H1 (cell line): Measurements from ENCODE around the gene LIG1. TPM values are rescaled to one million over a fixed set of nuclear protein-coding genes. Genes with fewer than 3 reads are reported as not detected.

ENCODE experiments used
- CTCF ChIA-PET: fragments of 300-600 bp; sonication (Branson Sonifier 250); formaldehyde crosslinking; loops from one replicate; lab custom pipeline; 2021; ENCODE audit not compliant: partially characterized antibody; lab: Charles Lee
- POLR2A ChIA-PET: fragments of 300-600 bp; sonication (Branson Sonifier 250); formaldehyde crosslinking; loops from one replicate; lab custom pipeline; 2021; ENCODE audit warnings: inconsistent platforms; ENCODE audit not compliant: partially characterized antibody; lab: Charles Lee
- DNase-seq, 2 experiments: peaks; one replicate each; pipeline versions ENCODE4 v3.0.0 to v3.0.0-alpha.2; 2010 to 2022; ENCODE audit warnings: low spot score in 2 of 2, low read depth in 1 of 2, mixed read lengths in 1 of 2
- FAIRE-seq: peaks from 2 replicates; lab custom pipeline; 2011; peaks lifted over from hg19 to GRCh38; lab: Jason Lieb, UNC
- H2AFZ ChIP-seq: 2 replicates; pipeline ENCODE4 v1.8.1; 2012; ENCODE audit warnings: low read length, inconsistent platforms
- H2AK5ac ChIP-seq: 2 replicates; pipeline ENCODE4 v1.6.1; 2013; ENCODE audit warnings: low read depth, low read length
- H2BK120ac ChIP-seq: replicated peaks from 2 replicates; pipeline ENCODE3; 2013; ENCODE audit warnings: low read depth, low read length, inconsistent platforms
- H2BK12ac ChIP-seq: 2 replicates; pipeline ENCODE4 v1.6.1; 2013; ENCODE audit warnings: low read depth, low read length
- H2BK15ac ChIP-seq: 2 replicates; pipeline ENCODE4 v1.6.1; 2013; ENCODE audit warnings: low read length
- H2BK20ac ChIP-seq: 2 replicates; pipeline ENCODE4 v1.6.1; 2013; ENCODE audit warnings: low read length
- H2BK5ac ChIP-seq: 2 replicates; pipeline ENCODE4 v1.6.1; 2013; ENCODE audit warnings: low read depth, low read length
- H3K14ac ChIP-seq: 2 replicates; pipeline ENCODE4 v1.6.1; 2013; ENCODE audit warnings: inconsistent platforms; ENCODE audit not compliant: insufficient read length
- H3K18ac ChIP-seq: 2 replicates; pipeline ENCODE4 v1.6.1; 2013; ENCODE audit warnings: low read length; ENCODE audit errors: extremely low read depth
- H3K23ac ChIP-seq: 2 replicates; pipeline ENCODE4 v1.6.1; 2013; ENCODE audit warnings: inconsistent platforms; ENCODE audit not compliant: insufficient read length
- H3K23me2 ChIP-seq: 2 replicates; pipeline ENCODE4 v1.6.1; 2013; ENCODE audit warnings: low read depth, low read length
- H3K27ac ChIP-seq: 2 replicates; pipeline ENCODE4 v1.6.1; 2011; ENCODE audit warnings: low read depth, low read length, inconsistent platforms
- H3K27me3 ChIP-seq, 4 experiments: replicated peaks in 1 of 4; 1 replicate in 1 of 4; 2 replicates in 3 of 4; pipeline versions ENCODE4 v1.6.1 to v1.8.1; 2011 to 2013; ENCODE audit warnings: low read length in 3 of 4, mild to moderate bottlenecking in 3 of 4, inconsistent platforms in 2 of 4, mixed read lengths in 2 of 4, moderate library complexity in 1 of 4; ENCODE audit not compliant: control insufficient read depth in 3 of 4, insufficient read depth in 3 of 4; ENCODE audit errors: extremely low read depth in 1 of 4
- H3K36me3 ChIP-seq, 4 experiments: 2 replicates each; pipeline versions ENCODE4 v1.6.1 to v1.8.1; 2011 to 2013; ENCODE audit warnings: mild to moderate bottlenecking in 4 of 4, low read length in 3 of 4, moderate library complexity in 2 of 4, control low read depth in 1 of 4, inconsistent platforms in 1 of 4; ENCODE audit not compliant: insufficient read depth in 4 of 4, control insufficient read depth in 2 of 4
- H3K4ac ChIP-seq: replicated peaks from 2 replicates; pipeline ENCODE3; 2013; ENCODE audit warnings: low read length, low read depth, mixed read lengths, inconsistent platforms; ENCODE audit not compliant: insufficient read length
- H3K4me1 ChIP-seq, 4 experiments: replicated peaks in 1 of 4; 1 replicate in 1 of 4; 2 replicates in 3 of 4; pipeline versions ENCODE4 v1.6.1 to v1.8.1; 2011 to 2013; ENCODE audit warnings: low read length in 3 of 4, inconsistent platforms in 2 of 4, mixed read lengths in 1 of 4; ENCODE audit not compliant: insufficient read depth in 4 of 4, control insufficient read depth in 3 of 4
- H3K4me2 ChIP-seq, 2 experiments: 2 replicates each; pipeline versions ENCODE4 v1.6.1 to v1.8.1; 2011 to 2013; ENCODE audit warnings: low read depth in 2 of 2, low read length in 2 of 2, control low read depth in 1 of 2, inconsistent platforms in 1 of 2, mild to moderate bottlenecking in 1 of 2; ENCODE audit not compliant: insufficient read depth in 1 of 2
- H3K4me3 ChIP-seq, 4 experiments: fragments of 200-600, 300-600 bp in 1 of 4; sonication (generic), shearing (Covaris generic), sonication (Bioruptor Twin) in 1 of 4; 2 replicates each; pipeline versions ENCODE4 v1.5.1 to v1.8.1; 2011 to 2016; ENCODE audit warnings: low read length in 4 of 4, low read depth in 3 of 4, control low read depth in 2 of 4, inconsistent platforms in 2 of 4, mild to moderate bottlenecking in 2 of 4, mixed read lengths in 1 of 4, moderate library complexity in 1 of 4; ENCODE audit not compliant: insufficient read depth in 2 of 4; ENCODE audit errors: extremely low read depth in 1 of 4
- H3K56ac ChIP-seq: replicated peaks from 2 replicates; pipeline ENCODE3; 2013; ENCODE audit warnings: low read depth, mild to moderate bottlenecking, mixed read lengths, low read length, inconsistent platforms; ENCODE audit not compliant: insufficient read length
- H3K79me1 ChIP-seq: 2 replicates; pipeline ENCODE4 v1.6.1; 2013; ENCODE audit warnings: low read depth, low read length, control low read depth
- H3K79me2 ChIP-seq, 2 experiments: 2 replicates each; pipeline versions ENCODE4 v1.6.1 to v1.8.1; 2012 to 2013; ENCODE audit warnings: low read length in 2 of 2, mild to moderate bottlenecking in 2 of 2, inconsistent platforms in 1 of 2; ENCODE audit not compliant: insufficient read depth in 2 of 2, control insufficient read depth in 1 of 2
- H3K9ac ChIP-seq, 4 experiments: replicated peaks in 1 of 4; 1 replicate in 1 of 4; 2 replicates in 3 of 4; pipeline versions ENCODE4 v1.6.1 to v1.8.1; 2011 to 2013; ENCODE audit warnings: low read depth in 3 of 4, low read length in 3 of 4, control low read depth in 2 of 4, mild to moderate bottlenecking in 2 of 4, moderate library complexity in 2 of 4, inconsistent platforms in 1 of 4; ENCODE audit errors: extremely low read depth in 1 of 4
- H3K9me3 ChIP-seq, 2 experiments: 2 replicates each; pipeline versions ENCODE4 v1.6.1 to v1.8.1; 2012 to 2013; ENCODE audit warnings: mild to moderate bottlenecking in 2 of 2, moderate library complexity in 2 of 2, control low read depth in 1 of 2, inconsistent platforms in 1 of 2, low read depth in 1 of 2, low read length in 1 of 2, mixed read lengths in 1 of 2; ENCODE audit not compliant: insufficient read depth in 2 of 2
- H4K20me1 ChIP-seq, 2 experiments: replicated peaks in 1 of 2; 2 replicates each; pipeline versions ENCODE3 to v1.8.1; 2011 to 2013; ENCODE audit warnings: inconsistent platforms in 2 of 2, low read length in 2 of 2, mild to moderate bottlenecking in 1 of 2; ENCODE audit not compliant: insufficient read depth in 2 of 2, control insufficient read depth in 1 of 2
- H4K5ac ChIP-seq: 2 replicates; pipeline ENCODE4 v1.6.1; 2013; ENCODE audit warnings: low read length, low read depth, mixed read lengths, inconsistent platforms; ENCODE audit not compliant: insufficient read length
- H4K8ac ChIP-seq: 2 replicates; pipeline ENCODE4 v1.8.0; 2013; ENCODE audit warnings: mild to moderate bottlenecking, moderate library complexity, low read length, inconsistent platforms; ENCODE audit not compliant: insufficient read depth; ENCODE audit errors: extremely low read depth
- H4K91ac ChIP-seq: replicated peaks from 2 replicates; pipeline ENCODE3; 2013; ENCODE audit warnings: low read length, mixed read lengths, inconsistent platforms; ENCODE audit not compliant: insufficient read length
- BACH1 ChIP-seq: IDR thresholded peaks from 2 replicates; pipeline ENCODE4 v1.6.1; 2012; ENCODE audit warnings: low read length, improper control_type of control experiment
- CBX8 ChIP-seq: fragments of 300-800, 300-1000 bp; sonication (generic); IDR thresholded peaks from 2 replicates; pipeline ENCODE4 v1.7.1; 2016; ENCODE audit warnings: low read depth, low read length, borderline replicate concordance
- CHD2 ChIP-seq: IDR thresholded peaks from 2 replicates; pipeline ENCODE4 v1.6.1; 2012; ENCODE audit warnings: low read length, improper control_type of control experiment
- CREB1 ChIP-seq: IDR thresholded peaks from 2 replicates; pipeline ENCODE4 v1.6.1; 2012; ENCODE audit warnings: inconsistent platforms
- NANOG ChIP-seq: IDR thresholded peaks from 2 replicates; pipeline ENCODE4 v1.6.1; 2011; ENCODE audit warnings: low read length, low read depth, mild to moderate bottlenecking, inconsistent platforms; ENCODE audit not compliant: insufficient read depth, poor library complexity, severe bottlenecking
- RFX5 ChIP-seq: IDR thresholded peaks from 2 replicates; pipeline ENCODE4 v1.6.1; 2011; ENCODE audit warnings: low read depth, low read length, improper control_type of control experiment, borderline replicate concordance
- SIRT6 ChIP-seq: IDR thresholded peaks from one replicate; pipeline ENCODE4 v1.7.1; 2012; ENCODE audit warnings: low read length, inconsistent platforms
- SP1 ChIP-seq: IDR thresholded peaks from 2 replicates; pipeline ENCODE4 v1.6.1; 2011; ENCODE audit warnings: low read depth, low read length
- ZNF274 ChIP-seq: IDR thresholded peaks from 2 replicates; pipeline ENCODE4 v1.7.0; 2012; ENCODE audit warnings: low read length, borderline replicate concordance; ENCODE audit errors: extremely low read depth
- WGBS, 2 experiments: shearing (Covaris generic) in 1 of 2; methylation state at CpG; one replicate each; pipeline versions ENCODE4 v1.1.6 to v1.1.7; 2013 to 2015; ENCODE audit warnings: low lambda C conversion rate in 2 of 2, mixed read lengths in 2 of 2, inconsistent platforms in 1 of 2, low coverage in 1 of 2, missing lambda C conversion rate in 1 of 2; ENCODE audit not compliant: insufficient replicate concordance in 2 of 2, insufficient coverage in 1 of 2, insufficient read length in 1 of 2; ENCODE audit errors: extremely low coverage in 1 of 2, missing lambda C conversion rate in 1 of 2; 5-methylcytosine and 5-hydroxymethylcytosine counted together
- polyA plus RNA-seq, 7 experiments: library from polyadenylated mRNA; depleted of rRNA in 3 of 7; stranded (reverse) in 5 of 7; unstranded in 2 of 7; fragments of >200 nt in 5 of 7; fragments of 200-250 nt in 2 of 7; gene quantifications; 1 replicate in 5 of 7; 2 replicates in 1 of 7; 4 replicates in 1 of 7; pipeline versions ENCODE4 v1.2.1 to v1.2.3, GENCODE V29; 2011 to 2013; ENCODE audit warnings: missing spikeins in 2 of 7, mixed read lengths in 2 of 7
- total RNA-seq: library from RNA; stranded (reverse); fragmentation: NEBNext Ultra II Directional; extraction: Animal tissue kit (Norgen Biotek cat#: 25700); gene quantifications from 2 replicates; pipeline ENCODE4 v1.2.1, GENCODE V29; 2021
- TF ChIP-seq, protein P1 (sequence below): IDR thresholded peaks from 2 replicates; pipeline ENCODE4 v1.6.1; 2012; ENCODE audit warnings: low read length, inconsistent platforms

LIG1 gene
- total and polyA plus RNA-seq, 2 of the 8 experiments (the other 6 are each of a cell fraction or from before 2014, with no cell fraction given): 67.6 to 113 TPM

DNA sequence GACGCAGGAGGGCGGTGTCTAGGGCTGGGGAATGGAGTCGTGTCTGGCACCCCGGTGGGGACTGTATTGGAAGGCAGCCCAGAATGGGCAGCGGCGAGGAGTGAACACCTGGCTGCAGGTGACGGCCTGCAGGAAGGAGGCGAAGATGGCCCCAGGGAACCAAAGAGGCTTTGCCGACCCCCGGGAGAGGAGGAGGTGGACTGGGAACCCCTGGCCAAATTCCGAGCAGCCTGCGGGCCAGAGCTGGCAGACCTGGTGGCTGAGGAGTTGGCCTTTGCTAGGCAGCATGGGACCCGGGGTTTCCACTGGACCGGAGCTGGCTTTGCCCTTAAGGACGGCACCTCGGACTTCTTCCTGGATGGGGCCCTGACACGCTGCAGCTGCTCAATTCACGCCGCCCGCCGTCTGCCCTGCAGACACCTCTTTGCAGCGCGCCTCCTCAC is 26.2 kb upstream of the LIG1 start:
- POLR2A ChIA-PET: interaction anchor here (0.6 to 1.9 kb wide), 6 partner anchors 9 to 659 kb away, joined by 3 to 7 read pairs (median 4); no protein-coding TSS in a partner anchor

More for the DNA sequence above, 26.2 kb upstream of the LIG1 start:
- no peak overlapping the region for H3K4me2 ChIP-seq
- H3K4me1 ChIP-seq: peaks cover 0 to 4% (median 0%) of the 10 kb centered on the region in 4 experiments; a peak in 1 of 7 replicates
- H3K14ac ChIP-seq: no peak overlapping the region
- H4K8ac ChIP-seq: no peak overlapping the region
- no peak overlapping the region for H3K18ac ChIP-seq
- no peak overlapping the region for H2BK15ac ChIP-seq
- H3K27me3 ChIP-seq: no peaks in the 10 kb centered on the region; a peak in 1 of 7 replicates
- CTCF ChIA-PET: interaction anchor here (0.6 to 1.2 kb wide), 2 partner anchors 33 to 97 kb away, joined by 3 read pairs; no protein-coding TSS in a partner anchor
- no peak overlapping the region for H2BK20ac ChIP-seq
- no peak overlapping the region for H3K27ac ChIP-seq
- no peaks in the 10 kb centered on the region; the same call in none of the 2 replicates for H3K79me1 ChIP-seq
- no peak overlapping the region for H2BK12ac ChIP-seq
- H4K5ac ChIP-seq: no peak overlapping the region
- H3K23ac ChIP-seq: no peak overlapping the region
- no peak overlapping the region for H3K4ac ChIP-seq
- H3K23me2 ChIP-seq: no peaks in the 10 kb centered on the region; the same call in 1 of the 2 replicates
- TF ChIP-seq CREB1 (no peak), BACH1 (no peak), SP1 (no peak), CBX8 (no peak), ZNF274 (no peak), NANOG (no peak), CHD2 (no peak), SIRT6 (no peak), RFX5 (no peak)
- TF ChIP-seq, protein P1, sequence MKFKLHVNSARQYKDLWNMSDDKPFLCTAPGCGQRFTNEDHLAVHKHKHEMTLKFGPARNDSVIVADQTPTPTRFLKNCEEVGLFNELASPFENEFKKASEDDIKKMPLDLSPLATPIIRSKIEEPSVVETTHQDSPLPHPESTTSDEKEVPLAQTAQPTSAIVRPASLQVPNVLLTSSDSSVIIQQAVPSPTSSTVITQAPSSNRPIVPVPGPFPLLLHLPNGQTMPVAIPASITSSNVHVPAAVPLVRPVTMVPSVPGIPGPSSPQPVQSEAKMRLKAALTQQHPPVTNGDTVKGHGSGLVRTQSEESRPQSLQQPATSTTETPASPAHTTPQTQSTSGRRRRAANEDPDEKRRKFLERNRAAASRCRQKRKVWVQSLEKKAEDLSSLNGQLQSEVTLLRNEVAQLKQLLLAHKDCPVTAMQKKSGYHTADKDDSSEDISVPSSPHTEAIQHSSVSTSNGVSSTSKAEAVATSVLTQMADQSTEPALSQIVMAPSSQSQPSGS: no peak
- H2AFZ ChIP-seq: no peak overlapping the region
- H3K36me3 ChIP-seq: peaks cover 0 to 9% (median 0%) of the 10 kb centered on the region in 4 experiments; a peak in 2 of 8 replicates
- no peaks in the 10 kb centered on the region for H3K9me3 ChIP-seq
- WGBS, 2 experiments: 95% methylated on average over 21 of the region's 23 CpGs; no CpG with 5 or more reads in 1 of the 2 experiments
- no peak overlapping the region for H3K56ac ChIP-seq
- no peak overlapping the region for H3K9ac ChIP-seq
- no peak overlapping the region for H2BK5ac ChIP-seq
- no peak overlapping the region for H4K91ac ChIP-seq
- no peak overlapping the region for H2AK5ac ChIP-seq
- no peak overlapping the region for H3K4me3 ChIP-seq
- no peak for FAIRE-seq
- H4K20me1 ChIP-seq: peaks cover 0 to 2% of the 10 kb centered on the region in 2 experiments
- no peaks in the 10 kb centered on the region for H3K79me2 ChIP-seq
- DNase-seq: no peak
- H2BK120ac ChIP-seq: no peak overlapping the region
